Osteoblast (primary cell): ENCODE measurements around the gene ATP1B3. TPM values are rescaled to one million over a fixed set of nuclear protein-coding genes. Genes with fewer than 3 reads are reported as not detected.
A peak's percentile ranks its signal among the peaks of the same experiment; 100 is the strongest.
"Not testable (repeated sequence)": the region's sequence is repeated elsewhere in the genome, so short reads cannot be mapped to it uniquely, and the experiment has no call there.

Source experiments
- DNase-seq: peaks from one replicate; pipeline ENCODE4 v3.0.0; 2011; ENCODE audit warnings: low spot score, mixed read lengths; ENCODE audit not compliant: insufficient read length; ENCODE audit errors: missing footprints
- H2AFZ ChIP-seq: 2 replicates; pipeline ENCODE4 v1.6.0; 2011; ENCODE audit warnings: mild to moderate bottlenecking, low read length
- H3K27ac ChIP-seq: 2 replicates; pipeline ENCODE4 v1.5.1; 2011; ENCODE audit warnings: mild to moderate bottlenecking, low read depth, low read length, moderate library complexity
- H3K27me3 ChIP-seq: 2 replicates; pipeline ENCODE4 v1.6.0; 2012; ENCODE audit warnings: mild to moderate bottlenecking, control low read depth, inconsistent platforms, low read length, moderate library complexity; ENCODE audit not compliant: insufficient read depth
- H3K36me3 ChIP-seq: 2 replicates; pipeline ENCODE4 v1.5.1; 2011; ENCODE audit warnings: mild to moderate bottlenecking, low read length, control low read depth, moderate library complexity; ENCODE audit not compliant: insufficient read depth
- H3K4me1 ChIP-seq: 2 replicates; pipeline ENCODE4 v1.5.1; 2011; ENCODE audit warnings: mild to moderate bottlenecking, low read length, control low read depth, moderate library complexity; ENCODE audit not compliant: insufficient read depth
- H3K4me2 ChIP-seq: 2 replicates; pipeline ENCODE4 v1.6.0; 2011; ENCODE audit warnings: mild to moderate bottlenecking, low read length; ENCODE audit not compliant: insufficient read depth
- H3K4me3 ChIP-seq: fragments of 200-600 bp; sonication (generic); 3 replicates; pipeline ENCODE4 v1.5.1; 2012; ENCODE audit warnings: mild to moderate bottlenecking, low read length, inconsistent platforms; ENCODE audit not compliant: insufficient read depth
- H3K79me2 ChIP-seq: 2 replicates; pipeline ENCODE4 v1.6.0; 2012; ENCODE audit warnings: mild to moderate bottlenecking, low read length, control low read depth, inconsistent platforms; ENCODE audit not compliant: insufficient read depth
- H3K9me3 ChIP-seq: 2 replicates; pipeline ENCODE4 v1.5.1; 2011; ENCODE audit warnings: low read depth, low read length, control low read depth
- H4K20me1 ChIP-seq: 2 replicates; pipeline ENCODE4 v1.6.0; 2012; ENCODE audit warnings: mild to moderate bottlenecking, low read length, control low read depth; ENCODE audit not compliant: insufficient read depth
- total RNA-seq: library from RNA; depleted of rRNA; stranded (reverse); fragments of >200 nt; gene quantifications from 2 replicates; pipeline ENCODE4 v1.2.3, GENCODE V29; 2012
- TF ChIP-seq, protein P1 (sequence below): IDR thresholded peaks from 2 replicates; pipeline ENCODE4 v1.5.1; 2011; ENCODE audit warnings: mild to moderate bottlenecking, low read depth, low read length, moderate library complexity; ENCODE audit errors: extremely low read depth

Gene ATP1B3
- total RNA-seq, 1 donor = 37.3 TPM

DNA sequence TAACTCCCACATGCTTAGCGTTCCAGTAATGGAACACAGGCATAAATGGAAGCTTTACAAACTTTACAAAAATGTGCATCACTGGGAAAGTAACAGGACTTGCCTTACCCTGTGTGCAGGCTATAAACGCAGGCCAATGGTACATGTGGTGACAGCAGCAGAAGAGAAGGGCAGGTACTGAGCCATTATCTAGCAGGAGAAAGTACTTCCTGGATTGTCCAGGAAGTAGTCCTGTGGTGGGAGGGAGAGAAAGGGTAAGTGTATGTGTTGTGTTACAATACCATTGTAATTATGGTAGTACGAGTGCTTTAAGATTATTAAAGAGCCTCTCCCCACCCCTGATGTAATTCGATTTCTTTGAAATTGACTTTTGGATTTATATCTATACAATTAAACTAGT lies 5.3 kb downstream of the ATP1B3 start:
- no peak for DNase-seq
- H3K27me3 ChIP-seq = no peaks in the 10 kb centered on the region
- no peak overlapping the region for H3K4me3 ChIP-seq
- peaks cover 8% of the 10 kb centered on the region for H4K20me1 ChIP-seq
- H3K79me2 ChIP-seq = peaks cover 96% of the 10 kb centered on the region
- H3K4me2 ChIP-seq = no peak overlapping the region
- no peak overlapping the region for H3K27ac ChIP-seq
- no peaks in the 10 kb centered on the region for H3K36me3 ChIP-seq
- H3K4me1 ChIP-seq = peaks cover 16% of the 10 kb centered on the region
- no peak overlapping the region for H2AFZ ChIP-seq
- TF ChIP-seq, protein P1, sequence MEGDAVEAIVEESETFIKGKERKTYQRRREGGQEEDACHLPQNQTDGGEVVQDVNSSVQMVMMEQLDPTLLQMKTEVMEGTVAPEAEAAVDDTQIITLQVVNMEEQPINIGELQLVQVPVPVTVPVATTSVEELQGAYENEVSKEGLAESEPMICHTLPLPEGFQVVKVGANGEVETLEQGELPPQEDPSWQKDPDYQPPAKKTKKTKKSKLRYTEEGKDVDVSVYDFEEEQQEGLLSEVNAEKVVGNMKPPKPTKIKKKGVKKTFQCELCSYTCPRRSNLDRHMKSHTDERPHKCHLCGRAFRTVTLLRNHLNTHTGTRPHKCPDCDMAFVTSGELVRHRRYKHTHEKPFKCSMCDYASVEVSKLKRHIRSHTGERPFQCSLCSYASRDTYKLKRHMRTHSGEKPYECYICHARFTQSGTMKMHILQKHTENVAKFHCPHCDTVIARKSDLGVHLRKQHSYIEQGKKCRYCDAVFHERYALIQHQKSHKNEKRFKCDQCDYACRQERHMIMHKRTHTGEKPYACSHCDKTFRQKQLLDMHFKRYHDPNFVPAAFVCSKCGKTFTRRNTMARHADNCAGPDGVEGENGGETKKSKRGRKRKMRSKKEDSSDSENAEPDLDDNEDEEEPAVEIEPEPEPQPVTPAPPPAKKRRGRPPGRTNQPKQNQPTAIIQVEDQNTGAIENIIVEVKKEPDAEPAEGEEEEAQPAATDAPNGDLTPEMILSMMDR = no peak
- no peaks in the 10 kb centered on the region for H3K9me3 ChIP-seq

DNA sequence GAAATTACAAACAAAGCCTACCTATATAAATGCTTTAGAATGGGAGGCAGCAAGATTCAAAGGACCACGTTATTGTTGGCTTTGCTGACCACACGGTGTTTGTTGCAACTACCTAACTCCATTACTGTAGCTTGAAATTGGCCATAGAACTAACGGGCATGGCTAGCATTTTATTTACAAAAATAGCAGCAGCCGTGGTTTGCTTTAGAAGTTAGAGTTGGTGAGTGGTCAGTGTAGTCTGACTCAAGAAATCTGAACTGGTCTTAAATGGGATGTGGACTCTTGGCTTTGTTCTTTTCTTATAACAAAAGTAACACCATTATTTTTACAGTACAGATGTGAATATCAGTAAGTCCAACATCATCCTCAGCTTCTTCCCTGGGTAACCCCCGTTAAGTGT lies 10.6 kb downstream of the ATP1B3 start:
- Histone ChIP-seq H3K9me3 (no peaks in the 10 kb centered on the region), H3K4me1 (no peaks in the 10 kb centered on the region), H3K4me3 (no peak overlapping the region), H4K20me1 (peaks cover 7% of the 10 kb centered on the region), H3K27me3 (no peaks in the 10 kb centered on the region), H3K79me2 (peaks cover 87% of the 10 kb centered on the region), H3K27ac (no peak overlapping the region), H3K36me3 (no peaks in the 10 kb centered on the region), H3K4me2 (no peak overlapping the region), H2AFZ (no peak overlapping the region)
- TF ChIP-seq, protein P1 = no peak
- no peak for DNase-seq

DNA sequence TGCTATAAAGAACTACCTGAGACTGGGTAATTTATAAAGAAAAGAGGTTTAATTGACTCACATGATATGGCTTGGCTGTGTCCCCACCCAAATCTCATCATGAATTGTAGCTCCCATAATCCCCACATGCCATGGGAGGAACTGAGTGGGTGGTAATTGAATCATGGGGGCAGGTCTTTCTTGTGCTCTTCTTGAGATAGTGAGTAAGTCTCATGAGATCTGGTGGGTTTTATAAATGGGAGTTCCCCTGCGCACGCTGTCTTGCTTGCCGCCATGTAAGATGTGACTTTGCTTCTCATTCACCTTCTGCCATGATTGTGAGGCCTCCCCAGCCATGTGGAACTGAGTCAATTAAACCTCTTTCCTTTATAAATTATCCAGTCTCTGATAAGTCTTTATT lies 12.1 kb downstream of the ATP1B3 start:
- H3K36me3 ChIP-seq, H3K27me3 ChIP-seq, H3K9me3 ChIP-seq, H3K4me2 ChIP-seq, DNase-seq, H3K4me3 ChIP-seq, H3K4me1 ChIP-seq, H3K27ac ChIP-seq, H2AFZ ChIP-seq, H4K20me1 ChIP-seq: not testable (repeated sequence)
- H3K79me2 ChIP-seq = peaks cover 87% of the 10 kb centered on the region

DNA sequence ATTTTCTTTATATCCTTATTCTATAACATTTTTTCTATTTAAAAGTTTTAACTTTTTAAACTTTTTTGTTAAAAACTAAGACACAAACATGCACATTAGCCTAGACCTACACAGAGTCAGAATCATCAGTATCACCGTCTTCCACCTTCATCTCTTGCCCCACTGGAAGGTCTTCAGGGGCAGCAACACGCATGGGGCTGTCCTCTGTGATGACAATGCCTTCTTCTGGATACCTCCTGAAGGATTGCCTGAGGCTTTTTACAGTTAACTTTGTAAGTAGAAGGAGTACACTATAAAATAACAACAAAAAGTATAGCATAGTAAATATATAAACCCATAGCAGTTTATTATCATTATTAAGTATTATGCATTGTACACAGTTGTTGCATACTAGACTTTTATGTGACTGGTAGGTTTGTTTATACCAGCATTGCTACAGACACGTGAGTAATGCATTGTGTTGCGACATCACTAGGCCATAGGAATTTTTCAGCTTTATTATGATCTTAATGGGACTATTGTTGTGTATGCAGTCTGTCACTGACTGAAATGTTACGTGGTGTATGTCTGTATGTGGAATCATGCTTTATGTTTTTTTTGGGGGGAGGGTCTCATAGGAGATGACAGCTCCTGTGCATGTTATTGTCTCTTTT lies 18.2 kb downstream of the ATP1B3 start:
- no peaks in the 10 kb centered on the region for H3K27me3 ChIP-seq
- no peak overlapping the region for H3K4me2 ChIP-seq
- H3K9me3 ChIP-seq = no peaks in the 10 kb centered on the region
- no peaks in the 10 kb centered on the region for H4K20me1 ChIP-seq
- H3K36me3 ChIP-seq = no peaks in the 10 kb centered on the region
- TF ChIP-seq, protein P1 = no peak
- no peak overlapping the region for H2AFZ ChIP-seq
- no peak overlapping the region for H3K4me3 ChIP-seq
- H3K79me2 ChIP-seq = peaks cover 79% of the 10 kb centered on the region
- H3K27ac ChIP-seq = peak overlapping the region; percentile 3
- no peak for DNase-seq
- peaks cover 11% of the 10 kb centered on the region for H3K4me1 ChIP-seq
